GM18909 (cell line): ENCODE data around the gene CGB5.
"Not testable (repeated sequence)": the region's sequence is repeated elsewhere in the genome, so short reads cannot be mapped to it uniquely, and the experiment has no call there.

Source experiments
- ATAC-seq: cut with Tn5 transposase; IDR thresholded peaks from one replicate; pipeline ENCODE4 v1.9.1; 2021; ENCODE audit warnings: mild to moderate bottlenecking; ENCODE audit not compliant: unreplicated experiment, poor library complexity

CGB5 gene

DNA sequence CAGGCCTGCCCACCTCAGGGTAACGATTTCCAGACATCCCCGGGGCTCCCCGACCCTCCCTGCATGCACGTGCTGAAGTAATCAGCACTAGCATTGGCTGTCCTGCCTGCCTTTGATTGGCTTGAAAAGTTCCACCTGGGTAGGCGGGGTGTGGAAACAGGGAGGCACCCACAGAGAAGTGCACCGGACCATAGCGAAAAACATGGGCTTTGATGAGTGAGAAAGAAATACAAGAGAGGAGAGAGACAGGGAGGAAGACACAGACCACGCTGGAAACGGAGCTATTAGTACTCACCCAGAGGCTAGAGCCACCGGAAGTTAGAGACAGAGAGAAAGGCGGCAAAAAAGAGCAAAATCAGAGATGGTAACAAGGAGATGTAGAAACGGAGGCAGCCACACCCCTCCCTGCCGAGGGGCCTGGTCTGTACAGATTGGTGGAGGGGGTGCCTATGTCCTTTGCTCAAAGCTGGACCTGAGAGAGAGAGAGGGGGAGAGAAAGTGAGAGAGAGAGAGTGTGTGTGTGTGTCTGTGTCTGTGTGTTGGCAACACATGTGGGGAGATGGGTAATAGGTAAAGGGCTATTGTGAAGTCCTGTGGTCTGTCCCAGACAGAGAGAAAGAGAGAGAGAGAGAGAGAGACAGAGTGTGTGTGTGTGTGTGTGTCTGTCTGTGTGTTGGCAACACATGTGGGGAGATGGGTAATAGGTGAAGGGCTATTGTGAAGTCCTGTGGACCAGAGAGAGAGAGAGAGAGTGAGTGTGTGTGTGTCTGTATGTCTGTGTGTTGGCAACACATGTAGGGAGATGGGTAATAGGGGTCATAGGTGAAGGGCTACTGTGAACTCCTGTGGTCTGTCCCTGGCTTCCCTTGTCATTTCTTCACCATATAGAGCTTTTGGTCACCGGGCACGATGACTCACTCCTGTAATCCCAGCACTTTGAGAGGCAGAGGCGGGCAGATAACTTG is 22.4 kb upstream of the CGB5 start:
- no peak for ATAC-seq

DNA sequence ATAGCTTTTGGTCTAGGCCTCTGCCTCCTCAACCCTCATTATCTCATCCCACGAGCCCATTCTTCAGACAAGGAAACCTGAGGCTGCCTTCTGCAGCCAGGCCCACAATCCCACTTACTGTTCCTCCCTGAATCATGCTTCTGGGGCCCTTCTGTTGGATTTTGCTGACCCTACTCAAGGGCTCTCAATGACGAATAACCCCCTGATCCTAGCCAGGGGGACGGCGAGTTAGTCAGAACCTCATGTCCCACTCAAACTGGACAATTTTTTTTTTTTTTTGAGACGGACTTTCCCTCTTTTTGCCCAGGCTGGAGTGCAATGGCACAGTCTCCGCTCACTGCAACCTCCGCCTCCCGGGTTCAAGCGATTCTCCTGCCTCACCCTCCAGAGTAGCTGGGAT is 21.5 kb upstream of the CGB5 start:
- no peak for ATAC-seq

DNA sequence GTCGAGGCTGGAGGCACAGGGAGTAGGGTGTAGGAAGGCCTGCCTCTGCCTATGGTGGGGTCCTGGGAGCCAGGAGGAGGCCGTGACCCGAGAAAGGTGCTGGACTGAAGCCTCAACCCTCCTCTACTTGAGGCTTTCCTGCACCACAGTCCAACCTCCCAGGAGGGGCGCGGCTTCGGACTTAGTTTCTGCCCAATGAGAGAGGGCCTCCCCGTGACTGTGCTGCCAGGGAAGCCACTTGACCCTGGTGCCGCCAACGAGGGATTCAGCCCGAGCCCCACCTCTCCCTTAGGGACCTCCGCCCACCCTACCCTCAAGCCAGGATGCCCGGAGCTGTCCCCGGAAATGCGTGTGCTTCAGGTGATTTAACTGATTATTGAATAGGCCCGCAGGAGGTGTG is 19.4 kb upstream of the CGB5 start, which contains the start of gene CGB3:
Gene CGB3 (minus strand): TSS at position 101 of the 400 bp plus-strand sequence. CDS start 362 bp downstream, outside the sequence.
- ATAC-seq, result not testable (repeated sequence)

DNA sequence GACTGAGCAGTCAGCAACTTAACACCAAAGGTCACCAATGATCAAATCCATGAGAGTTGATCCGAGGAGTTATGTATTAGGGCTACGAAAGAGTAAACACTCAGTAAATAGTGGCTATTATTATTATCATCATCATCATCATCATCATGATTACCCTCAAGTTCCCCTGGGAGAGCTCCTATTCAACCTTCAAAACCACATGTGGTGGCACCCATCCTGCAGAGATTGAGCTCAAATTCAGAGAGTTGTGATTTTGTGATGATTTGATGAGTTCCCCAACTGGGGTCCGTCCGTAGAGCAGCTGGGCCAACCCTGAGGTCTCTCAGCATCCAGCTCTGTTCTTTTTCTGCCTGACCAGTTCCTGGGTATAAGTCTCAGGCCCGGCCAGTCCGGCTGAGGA is 18.6 kb upstream of the CGB5 start:
- ATAC-seq, result not testable (repeated sequence)

DNA sequence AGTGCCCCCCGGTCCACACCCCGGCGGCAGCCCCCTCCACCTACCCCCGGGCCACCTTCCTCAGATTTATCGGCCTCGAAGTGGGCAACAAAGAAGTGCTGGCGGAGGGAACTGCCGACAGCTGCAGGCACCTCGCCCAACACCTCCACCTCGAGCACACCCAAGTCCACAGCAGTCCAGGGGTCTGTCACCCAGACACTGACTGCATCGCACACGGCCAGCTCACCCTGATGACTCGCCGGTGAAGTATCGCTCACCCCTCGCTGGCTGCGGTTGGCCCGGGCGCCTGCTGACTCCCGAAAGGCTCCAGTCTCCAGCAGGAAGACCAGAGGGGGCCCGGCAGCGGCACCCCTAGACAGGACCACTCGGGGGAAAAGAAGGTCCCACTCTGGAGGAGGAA is 18.0 kb upstream of the CGB5 start:
- not testable (repeated sequence) for ATAC-seq

DNA sequence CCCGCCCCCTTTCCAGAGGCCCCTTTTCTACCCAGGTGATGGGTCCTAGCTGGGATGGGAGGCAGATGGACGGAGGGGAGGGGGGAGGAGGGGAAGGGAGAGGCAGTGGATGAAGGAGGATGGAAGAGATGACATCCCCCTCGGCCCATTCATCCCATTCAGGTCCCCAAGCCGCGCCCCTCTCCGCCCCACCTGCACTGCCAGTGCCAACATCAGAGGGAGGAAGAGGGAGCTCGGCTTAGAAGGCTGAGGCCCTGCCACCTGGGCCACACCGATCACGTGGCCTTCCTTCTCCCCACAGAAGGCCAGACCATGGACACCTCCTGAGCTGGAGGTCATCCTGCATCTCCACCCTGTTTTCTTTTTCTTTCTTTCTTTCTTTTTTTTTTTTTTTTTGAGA is 15.0 kb upstream of the CGB5 start:
- not testable (repeated sequence) for ATAC-seq

DNA sequence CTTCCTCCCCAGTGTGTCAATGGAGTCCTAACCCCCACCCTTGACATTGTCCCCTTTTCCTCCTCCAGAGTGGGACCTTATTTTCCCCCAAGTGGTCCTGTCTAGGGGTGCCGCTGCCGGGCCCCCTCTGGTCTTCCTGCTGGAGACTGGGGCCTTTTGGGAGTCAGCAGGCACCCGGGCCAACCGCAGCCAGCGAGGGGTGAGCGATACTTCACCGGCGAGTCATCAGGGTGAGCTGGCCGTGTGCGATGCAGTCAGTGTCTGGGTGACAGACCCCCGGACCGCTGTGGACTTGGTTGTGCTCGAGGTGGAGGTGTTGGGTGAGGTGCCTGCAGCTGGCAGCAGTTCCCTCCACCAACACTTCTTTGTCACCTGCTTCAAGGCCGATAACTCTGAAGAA is 13.9 kb upstream of the CGB5 start:
- not testable (repeated sequence) for ATAC-seq

DNA sequence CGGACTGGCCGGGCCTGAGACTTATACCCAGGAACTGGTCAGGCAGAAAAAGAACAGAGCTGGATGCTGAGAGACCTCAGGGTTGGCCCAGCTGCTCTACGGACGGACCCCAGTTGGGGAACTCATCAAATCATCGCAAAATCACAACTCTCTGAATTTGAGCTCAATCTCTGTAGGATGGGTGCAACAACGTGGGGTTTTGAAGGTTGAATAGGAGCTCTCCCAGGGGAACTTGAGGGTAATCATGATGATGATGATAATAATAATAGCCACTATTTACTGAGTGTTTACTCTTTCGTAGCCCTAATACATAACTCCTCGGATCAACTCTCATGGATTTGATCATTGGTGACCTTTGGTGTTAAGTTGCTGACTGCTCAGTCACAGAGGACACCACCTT is 13.3 kb upstream of the CGB5 start:
- not testable (repeated sequence) for ATAC-seq

DNA sequence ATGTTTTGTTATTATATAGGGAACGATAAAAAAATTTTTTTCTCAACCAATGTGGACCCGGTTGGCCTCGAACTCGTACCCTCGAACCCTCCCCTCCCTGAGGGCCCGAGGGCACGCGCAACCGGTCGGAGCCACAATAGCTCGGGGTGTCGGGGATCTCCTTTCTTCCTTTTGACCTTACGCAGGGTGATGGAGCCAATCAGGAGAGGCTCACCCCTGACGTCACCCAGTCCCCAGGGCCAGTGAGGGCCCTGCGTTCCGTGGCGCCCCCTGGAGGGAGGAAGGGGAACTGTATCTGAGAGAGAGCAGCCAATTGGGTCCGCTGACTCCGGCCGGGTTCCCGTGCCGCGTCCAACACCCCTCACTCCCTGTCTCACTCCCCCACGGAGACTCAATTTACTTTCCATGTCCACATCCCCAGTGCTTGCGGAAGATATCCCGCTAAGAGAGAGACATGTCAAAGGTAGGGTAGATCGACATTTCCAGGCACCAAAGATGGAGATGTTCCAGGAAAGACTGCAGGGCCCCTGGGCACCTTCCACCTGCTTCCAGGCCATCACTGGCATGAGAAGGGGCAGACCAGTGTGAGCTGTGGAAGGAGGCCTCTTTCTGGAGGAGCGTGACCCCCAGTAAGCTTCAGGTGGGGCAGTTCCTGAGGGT is 11.9 kb upstream of the CGB5 start, which contains the start of gene CGB2:
Gene CGB2 (plus strand): TSS at position 249 of the 660 bp plus-strand sequence. CDS start 206 bp downstream, at position 455.
- not testable (repeated sequence) for ATAC-seq

DNA sequence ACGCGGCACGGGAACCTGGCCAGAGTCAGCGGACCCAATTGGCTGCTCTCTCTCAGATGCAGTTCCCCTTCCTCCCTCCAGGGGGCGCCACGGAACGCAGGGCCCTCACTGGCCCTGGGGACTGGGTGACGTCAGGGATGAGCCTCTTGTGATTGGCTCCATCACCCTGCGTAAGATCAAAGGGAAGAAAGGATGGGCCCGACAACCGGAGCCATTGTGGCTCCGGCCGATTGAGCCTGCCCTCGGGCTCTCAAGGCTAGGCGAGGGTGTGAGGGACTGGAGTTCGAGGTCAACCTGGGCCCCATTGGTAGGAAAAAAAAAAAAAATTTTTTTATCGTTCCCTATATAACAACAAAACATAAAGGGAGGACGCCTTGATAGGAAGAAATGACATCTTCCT is 6.8 kb upstream of the CGB5 start, which contains the start of gene CGB1:
Gene CGB1 (minus strand): TSS at position 81 of the 400 bp plus-strand sequence. CDS start 184 bp downstream, outside the sequence.
- ATAC-seq, result not testable (repeated sequence)

DNA sequence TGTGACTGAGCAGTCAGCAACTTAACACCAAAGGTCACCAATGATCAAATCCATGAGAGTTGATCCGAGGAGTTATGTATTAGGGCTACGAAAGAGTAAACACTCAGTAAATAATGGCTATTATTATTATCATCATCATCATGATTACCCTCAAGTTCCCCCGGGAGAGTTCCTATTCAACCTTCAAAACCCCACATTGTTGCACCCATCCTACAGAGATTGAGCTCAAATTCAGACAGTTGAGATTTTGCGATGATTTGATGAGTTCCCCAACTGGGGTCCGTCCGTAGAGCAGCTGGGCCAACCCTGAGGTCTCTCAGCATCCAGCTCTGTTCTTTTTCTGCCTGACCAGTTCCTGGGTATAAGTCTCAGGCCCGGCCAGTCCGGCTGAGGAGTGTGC is 5.5 kb upstream of the CGB5 start:
- ATAC-seq, result not testable (repeated sequence)

DNA sequence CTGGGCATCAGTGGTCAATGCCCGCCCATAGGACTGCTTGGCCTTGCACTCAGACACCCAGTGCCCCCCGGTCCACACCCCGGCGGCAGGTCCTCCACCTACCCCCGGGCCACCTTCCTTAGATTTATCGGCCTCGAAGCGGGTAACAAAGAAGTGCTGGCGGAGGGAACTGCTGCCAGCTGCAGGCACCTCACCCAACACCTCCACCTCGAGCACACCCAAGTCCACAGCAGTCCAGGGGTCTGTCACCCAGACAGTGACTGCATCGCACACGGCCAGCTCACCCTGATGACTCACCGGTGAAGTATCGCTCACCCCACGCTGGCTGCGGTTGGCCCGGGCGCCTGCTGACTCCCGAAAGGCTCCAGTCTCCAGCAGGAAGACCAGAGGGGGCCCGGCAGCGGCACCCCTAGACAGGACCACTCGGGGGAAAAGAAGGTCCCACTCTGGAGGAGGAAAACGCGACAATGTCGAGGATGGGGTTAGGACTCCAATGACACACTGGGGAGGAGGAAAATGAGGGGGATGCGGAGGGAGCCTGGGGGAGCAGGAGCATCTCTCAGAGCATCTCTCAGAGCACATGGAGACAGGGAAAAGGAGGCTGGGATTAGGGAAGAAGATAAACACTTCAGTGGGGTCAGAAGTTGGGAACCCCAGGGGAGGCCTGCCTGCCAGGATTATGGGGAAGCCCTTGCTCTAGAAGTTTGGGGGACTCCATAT is 4.9 kb upstream of the CGB5 start:
- ATAC-seq, result not testable (repeated sequence)

DNA sequence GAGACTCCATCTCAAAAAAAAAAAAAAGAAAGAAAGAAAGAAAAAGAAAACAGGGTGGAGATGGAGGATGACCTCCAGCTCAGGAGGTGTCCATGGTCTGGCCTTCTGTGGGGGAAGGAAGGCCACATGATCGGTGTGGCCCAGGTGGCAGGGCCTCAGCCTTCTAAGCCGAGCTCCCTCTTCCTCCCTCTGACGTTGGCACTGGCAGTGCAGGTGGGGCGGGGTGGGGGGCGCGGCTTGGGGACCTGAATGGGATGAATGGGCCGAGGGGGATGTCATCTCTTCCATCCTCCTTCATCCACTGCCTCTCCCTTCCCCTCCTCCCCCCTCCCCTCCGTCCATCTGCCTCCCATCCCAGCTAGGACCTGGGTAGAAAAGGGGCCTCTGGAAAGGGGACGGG is 3.9 kb upstream of the CGB5 start:
- ATAC-seq, result not testable (repeated sequence)

DNA sequence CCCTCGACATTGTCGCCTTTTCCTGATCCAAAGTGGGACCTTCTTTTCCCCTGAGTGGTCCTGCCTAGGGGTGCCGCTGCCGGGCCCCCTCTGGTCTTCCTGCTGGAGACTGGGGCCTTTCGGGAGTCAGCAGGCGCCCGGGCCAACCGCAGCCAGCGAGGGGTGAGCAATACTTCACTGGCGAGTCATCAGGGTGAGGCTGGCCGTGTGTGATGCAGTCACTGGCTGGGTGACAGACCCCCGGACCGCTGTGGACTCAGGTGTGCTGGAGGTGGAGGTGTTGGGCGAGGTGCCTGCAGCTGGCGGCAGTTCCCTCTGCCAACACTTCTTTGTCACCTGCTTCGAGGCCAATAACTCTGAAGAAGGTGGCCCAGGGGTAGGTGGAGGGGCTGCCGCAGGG is 1.5 kb upstream of the CGB5 start:
- ATAC-seq, result no peak

DNA sequence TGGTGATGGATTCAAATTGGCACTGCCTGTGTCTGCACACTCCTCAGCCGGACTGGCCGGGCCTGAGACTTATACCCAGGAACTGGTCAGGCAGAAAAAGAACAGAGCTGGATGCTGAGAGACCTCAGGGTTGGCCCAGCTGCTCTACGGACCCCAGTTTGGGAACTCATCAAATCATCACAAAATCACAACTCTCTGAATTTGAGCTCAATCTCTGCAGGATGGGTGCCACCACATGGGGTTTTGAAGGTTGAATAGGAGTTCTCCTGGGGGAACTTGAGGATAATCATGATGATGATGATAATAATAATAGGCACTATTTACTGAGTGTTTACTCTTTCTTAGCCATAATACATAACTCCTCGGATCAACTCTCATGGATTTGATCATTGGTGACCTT is 982 bp upstream of the CGB5 start:
- not testable (repeated sequence) for ATAC-seq

DNA sequence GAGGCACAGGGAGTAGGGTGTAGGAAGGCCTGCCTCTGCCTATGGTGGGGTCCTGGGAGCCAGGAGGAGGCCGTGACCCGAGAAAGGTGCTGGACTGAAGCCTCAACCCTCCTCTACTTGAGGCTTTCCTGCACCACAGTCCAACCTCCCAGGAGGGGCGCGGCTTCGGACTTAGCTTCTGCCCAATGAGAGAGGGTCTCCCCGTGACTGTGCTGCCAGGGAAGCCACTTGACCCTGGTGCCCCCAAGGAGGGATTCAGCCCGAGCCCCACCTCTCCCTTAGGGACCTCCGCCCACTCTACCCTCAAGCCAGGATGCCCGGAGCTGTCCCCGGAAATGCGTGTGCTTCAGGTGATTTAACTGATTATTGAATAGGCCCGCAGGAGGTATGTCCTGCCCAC is 5.4 kb downstream of the CGB5 start, which contains the start of gene CGB8:
Gene CGB8 (minus strand): TSS at position 101 of the 400 bp plus-strand sequence. CDS start 372 bp downstream, outside the sequence.
- ATAC-seq, result not testable (repeated sequence)

DNA sequence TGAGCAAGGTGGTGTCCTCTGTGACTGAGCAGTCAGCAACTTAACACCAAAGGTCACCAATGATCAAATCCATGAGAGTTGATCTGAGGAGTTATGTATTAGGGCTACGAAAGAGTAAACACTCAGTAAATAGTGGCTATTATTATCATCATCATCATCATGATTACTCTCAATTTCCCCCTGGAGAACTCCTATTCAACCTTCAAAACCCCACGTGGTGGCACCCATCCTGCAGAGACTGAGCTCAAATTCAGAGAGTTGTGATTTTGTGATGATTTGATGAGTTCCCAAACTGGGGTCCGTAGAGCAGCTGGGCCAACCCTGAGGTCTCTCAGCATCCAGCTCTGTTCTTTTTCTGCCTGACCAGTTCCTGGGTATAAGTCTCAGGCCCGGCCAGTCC is 6.2 kb downstream of the CGB5 start:
- not testable (repeated sequence) for ATAC-seq

DNA sequence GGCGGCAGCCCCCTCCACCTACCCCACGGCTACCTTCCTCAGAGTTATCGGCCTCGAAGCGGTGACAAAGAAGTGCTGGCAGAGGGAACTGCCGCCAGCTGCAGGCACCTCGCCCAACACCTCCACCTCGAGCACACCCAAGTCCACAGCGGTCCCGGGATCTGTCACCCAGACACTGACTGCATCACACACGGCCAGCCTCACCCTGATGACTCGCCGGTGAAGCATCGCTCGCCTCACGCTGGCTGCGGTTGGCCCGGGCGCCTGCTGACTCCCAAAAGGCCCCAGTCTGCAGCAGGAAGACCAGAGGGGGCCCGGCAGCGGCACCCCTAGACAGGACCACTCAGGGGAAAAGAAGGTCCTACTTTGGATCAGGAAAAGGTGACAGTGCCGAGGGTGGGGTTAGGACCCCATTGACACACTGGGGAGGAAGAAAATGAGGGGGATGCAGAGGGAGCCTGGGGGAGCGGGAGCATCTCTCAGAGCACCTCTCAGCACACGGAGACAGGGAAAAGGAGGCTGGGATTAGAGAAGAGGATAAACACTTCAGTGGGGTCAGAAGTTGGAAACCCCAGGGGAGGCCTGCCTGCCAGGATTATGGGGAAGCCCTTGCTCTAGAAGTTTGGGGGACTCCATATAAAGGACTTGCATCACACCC is 6.9 kb downstream of the CGB5 start:
- ATAC-seq, result not testable (repeated sequence)

DNA sequence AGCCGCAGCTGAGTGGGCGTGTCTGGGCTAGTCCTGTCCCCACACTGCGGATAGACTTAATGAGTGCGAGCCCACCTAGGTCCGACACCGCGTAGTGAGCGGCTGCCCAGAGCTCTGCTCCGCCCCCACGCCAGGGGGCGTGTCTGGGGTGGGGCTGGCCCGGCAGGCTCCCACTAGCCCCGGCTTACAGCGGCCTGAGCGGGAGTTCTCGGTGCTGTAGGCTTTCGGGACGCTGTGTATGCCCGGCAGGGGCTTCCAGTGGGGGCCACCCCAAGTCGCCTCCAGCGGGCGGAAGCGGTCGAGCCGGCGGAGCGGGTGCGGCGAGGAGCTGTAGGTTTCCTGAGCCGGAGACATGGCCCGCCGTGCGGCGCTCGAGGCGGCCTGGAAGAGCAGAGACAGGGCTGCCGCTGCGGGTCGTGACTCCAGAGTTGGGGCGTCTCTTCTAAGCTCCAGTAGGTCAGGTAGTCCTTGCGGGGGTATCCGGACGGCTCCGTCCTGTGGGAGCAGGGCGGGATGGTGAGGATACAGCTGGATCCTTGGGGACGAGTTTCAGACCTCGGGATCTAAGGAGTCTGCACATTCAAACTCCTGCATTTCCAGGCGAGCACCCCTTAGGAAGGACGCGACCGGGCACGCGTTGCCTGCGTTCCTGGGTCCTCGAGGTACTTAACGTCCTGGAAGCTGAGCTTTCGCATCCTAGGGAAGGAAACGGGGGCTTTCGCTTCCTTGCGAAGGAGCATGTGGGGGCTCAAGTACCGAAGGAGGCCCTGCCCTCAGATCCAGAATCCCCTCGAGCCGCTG is 12.7 kb downstream of the CGB5 start:
- no peak for ATAC-seq
